Central memory CD4-positive, alpha-beta T cell (primary cell): ENCODE data around the gene EIF3A.
A peak's percentile ranks its signal among the peaks of the same experiment; 100 is the strongest.
"Not testable (repeated sequence)": the region's sequence is repeated elsewhere in the genome, so short reads cannot be mapped to it uniquely, and the experiment has no call there.

ENCODE experiments used
- DNase-seq: peaks from one replicate; pipeline ENCODE4 v3.0.0; 2022
- total RNA-seq, 3 experiments: gene quantifications; one replicate each; lab custom pipeline; 2026; lab: John Stamatoyannopoulos, UW

Gene EIF3A
- 468 to 759 (median 572) reads per million in 3 experiments for total RNA-seq

GRCh38 chr10:119080521-119081259 lies at the start of gene EIF3A:
Gene EIF3A, minus strand, starts transcription at chr10:119080817. Its CDS starts 141 bp downstream, at chr10:119080676.
- DNase-seq: peak; percentile 90

- no peak for DNase-seq
These were observed 49.1 kb upstream of the EIF3A start for GRCh38 chr10:119129721-119130120.

DNA sequence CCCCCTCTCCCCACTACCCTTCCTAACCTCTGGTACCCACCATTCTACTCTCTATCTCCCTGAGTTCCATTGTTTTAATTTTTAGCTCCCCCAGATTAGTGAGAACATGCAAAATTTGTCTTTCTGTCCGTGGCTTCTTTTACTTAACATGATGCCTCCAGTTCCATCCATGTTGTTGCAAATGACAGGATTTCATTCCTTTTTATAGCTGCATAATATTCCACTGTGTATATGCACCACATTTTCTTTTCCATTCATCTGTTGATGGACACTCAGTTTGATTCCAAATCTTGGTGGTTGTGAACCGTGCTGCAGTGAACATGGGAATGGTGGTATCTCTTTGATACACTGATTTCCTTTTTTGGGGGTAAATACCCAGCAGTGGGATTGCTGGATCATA lies 45.3 kb upstream of the EIF3A start:
- no peak for DNase-seq

DNA sequence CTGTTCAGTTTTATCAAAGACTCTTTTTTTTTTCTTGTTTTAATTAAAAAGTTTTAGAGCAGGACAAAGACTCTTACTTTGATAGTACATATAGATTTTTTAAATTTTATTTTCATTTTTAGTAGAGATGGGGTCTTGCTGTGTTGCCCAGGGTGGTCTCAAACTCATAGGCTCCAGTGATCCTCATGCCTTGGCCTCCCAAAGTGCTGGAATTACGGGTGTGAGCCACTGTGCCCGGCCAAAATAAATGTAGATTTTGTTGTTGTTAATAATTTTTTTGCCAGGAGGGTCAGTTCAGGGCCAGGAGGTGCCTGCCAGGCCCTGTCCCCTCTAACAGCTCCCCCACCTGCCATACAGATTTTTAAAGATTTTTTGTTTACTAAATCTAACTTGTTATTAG lies 40.3 kb upstream of the EIF3A start:
- no peak for DNase-seq

DNA sequence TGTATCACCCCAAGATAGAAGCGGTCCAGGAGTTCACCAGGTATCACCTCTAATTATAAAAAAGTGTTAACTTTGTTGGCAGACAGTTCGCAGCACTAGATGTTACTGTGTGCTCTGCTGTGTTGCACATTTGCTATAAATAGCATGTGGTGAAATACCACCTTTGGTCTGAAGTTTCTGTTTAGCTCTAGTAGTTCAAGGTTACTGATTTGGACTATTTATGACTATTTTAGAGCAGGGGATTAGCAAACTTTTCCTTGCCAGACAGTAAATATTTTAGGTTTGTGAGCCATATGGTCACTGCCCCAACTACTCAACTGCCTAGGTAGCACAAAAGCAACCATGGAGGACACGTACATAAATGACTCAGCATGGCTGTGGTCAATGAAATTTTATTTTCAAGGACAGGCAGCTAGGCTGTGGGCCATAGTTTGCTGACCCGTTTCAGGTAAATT lies 39.8 kb upstream of the EIF3A start:
- no peak for DNase-seq

DNA sequence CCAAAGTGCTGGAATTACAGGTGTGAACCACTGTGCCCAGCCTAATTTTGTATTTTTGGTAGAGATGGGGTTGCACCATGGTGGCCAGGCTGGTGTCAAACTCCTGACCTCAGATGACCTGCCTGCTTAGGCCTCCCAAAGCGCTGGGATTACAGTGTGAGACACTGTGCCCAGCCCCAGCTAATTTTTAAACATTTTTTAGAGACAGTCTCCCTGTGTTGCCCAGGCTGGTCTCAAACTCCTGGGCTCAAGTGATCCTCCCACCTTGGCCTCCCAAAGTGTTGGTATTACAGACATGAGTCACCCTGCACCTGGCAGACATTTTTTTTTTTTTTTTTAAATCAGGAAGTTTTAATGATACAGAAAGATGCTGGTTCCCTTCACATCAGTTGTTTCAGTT lies 38.8 kb upstream of the EIF3A start:
- DNase-seq: no peak

DNA sequence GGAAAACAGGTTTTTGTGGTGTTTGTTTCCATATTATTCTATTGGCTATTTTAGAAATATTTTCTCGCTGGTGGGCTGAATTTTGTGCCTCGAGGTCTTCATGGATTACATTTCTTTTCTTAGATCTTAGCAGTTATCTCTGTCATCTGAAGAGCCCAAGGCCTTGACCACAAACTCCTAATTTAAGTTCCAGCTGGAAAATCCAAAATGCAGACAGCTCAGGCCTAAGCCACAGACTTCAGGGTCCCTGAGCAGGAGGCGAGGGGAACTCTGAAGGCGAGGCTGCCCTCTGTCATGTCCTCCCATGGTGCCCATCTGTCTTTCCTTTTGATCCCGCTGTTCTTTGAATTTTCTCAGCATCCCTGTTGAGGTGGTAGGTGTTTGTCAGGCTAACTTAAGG lies 37.6 kb upstream of the EIF3A start:
- DNase-seq: no peak

GRCh38 chr10:119116326-119116951 lies 35.8 kb upstream of the EIF3A start:
- DNase-seq: no peak

DNA sequence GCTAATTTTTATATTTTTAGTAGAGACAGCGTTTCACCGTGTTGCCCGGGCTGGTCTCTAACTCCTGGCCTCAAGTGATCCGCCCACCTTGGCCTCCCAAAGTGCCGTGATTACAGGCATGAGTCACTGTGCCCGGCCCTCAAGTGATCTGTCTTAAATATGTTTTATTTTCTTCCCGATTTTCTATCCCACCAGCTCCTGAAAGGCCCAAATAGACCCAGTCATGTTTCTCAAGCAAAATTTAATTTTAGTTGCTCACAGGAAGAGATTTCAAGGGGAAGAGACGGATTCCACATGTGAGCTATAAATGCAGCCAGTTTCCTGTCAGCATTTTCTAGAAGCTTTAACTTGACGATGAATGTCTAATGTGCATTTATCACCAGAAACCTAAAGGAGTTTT lies 35.3 kb upstream of the EIF3A start:
- no peak for DNase-seq

DNA sequence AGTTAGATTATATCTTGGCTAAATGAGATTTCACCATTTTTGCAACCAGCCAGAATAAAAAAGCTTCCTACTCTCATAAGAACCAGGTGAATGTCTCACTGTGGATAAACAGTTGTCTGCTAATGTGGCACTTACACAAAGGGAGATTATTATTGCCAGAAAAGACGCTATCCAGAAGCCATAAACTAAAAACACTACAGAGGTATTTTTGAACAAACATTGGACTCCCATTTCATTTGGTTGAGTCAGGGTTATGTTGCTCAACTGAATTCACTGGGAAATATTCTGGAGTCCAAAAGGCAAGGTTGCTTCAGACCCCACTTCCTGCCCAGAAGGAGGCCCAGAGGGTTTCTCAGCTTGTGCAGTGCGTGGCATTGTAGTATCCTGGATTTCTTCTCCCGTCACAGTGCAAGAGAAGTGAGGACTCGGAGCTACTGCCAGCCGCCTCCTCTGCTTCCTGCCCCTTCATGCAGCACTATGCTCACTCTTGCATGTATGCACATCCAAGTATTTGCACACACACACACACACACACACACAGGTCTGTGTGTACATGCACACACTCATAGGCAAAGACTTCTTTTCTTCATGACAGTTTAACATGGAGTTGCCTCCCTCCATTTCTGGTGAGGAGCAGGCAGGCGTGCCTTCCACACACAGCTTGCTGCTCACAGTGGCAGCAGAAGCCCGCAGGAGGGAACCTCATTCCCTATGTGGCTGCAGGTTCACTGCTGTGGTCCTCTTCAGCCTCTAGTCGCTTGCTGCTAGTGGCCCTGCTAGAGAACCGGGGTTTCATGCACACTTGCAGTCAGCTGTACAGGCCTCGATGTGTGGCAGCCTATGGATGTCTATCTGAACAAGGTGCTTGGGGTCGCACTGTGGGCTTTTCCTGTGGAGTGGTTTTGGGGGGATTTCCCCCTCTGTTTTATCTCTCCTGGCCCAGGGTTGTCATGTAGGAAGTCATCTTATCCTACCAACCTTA lies 33.4 kb upstream of the EIF3A start:
- DNase-seq: no peak

GRCh38 chr10:119112056-119112455 lies 31.4 kb upstream of the EIF3A start:
- no peak for DNase-seq

DNA sequence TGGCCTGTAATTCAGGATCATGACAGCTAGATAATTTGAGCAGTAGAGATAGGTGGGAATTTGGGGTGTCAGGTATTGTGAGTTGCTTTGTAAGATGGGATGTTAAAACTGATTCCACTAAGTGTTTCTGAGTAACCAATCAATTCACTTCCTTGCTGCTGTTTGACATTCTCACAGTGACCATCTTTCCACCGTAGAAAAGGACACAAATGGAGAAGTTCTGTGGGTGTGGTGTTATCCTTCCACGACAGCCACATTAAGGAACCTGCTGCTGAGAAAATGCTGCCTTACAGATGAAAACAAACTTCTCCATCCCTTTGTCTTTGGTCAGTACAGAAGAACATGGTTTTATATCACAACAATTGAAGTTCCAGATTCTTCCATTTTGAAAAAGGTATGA lies 27.2 kb upstream of the EIF3A start:
- not testable (repeated sequence) for DNase-seq

- DNase-seq: not testable (repeated sequence)
These were observed 26.5 kb upstream of the EIF3A start for GRCh38 chr10:119107106-119107505.

- not testable (repeated sequence) for DNase-seq
These were observed 25.3 kb upstream of the EIF3A start for GRCh38 chr10:119105899-119106298.

DNA sequence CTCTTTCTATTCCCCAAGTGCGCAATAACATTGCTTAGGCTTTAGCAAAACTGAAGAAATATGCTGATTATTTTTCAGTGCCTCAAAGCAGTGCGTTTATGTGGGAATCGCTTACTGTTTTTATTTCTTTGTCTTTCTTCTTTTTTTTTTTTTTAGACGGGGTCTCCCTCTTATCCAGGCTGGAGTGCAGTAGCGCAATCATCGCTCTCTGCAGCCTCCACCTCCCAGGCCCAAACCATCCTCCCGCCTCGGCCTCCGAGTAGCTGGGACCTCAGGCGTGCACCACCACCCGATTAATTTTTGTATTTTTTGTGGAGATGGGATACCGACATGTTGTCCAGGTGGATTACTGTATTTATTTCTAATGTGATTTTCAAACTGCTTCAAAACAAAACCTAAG lies 24.5 kb upstream of the EIF3A start:
- DNase-seq: no peak

GRCh38 chr10:119104654-119105015 lies 24.0 kb upstream of the EIF3A start:
- DNase-seq: no peak

GRCh38 chr10:119103903-119104653 lies 23.5 kb upstream of the EIF3A start, which contains the start of gene DENND10:
Gene DENND10, plus strand, starts transcription at chr10:119104113. Its CDS starts 30 bp downstream, at chr10:119104143.
- DNase-seq: peak; percentile 49

DNA sequence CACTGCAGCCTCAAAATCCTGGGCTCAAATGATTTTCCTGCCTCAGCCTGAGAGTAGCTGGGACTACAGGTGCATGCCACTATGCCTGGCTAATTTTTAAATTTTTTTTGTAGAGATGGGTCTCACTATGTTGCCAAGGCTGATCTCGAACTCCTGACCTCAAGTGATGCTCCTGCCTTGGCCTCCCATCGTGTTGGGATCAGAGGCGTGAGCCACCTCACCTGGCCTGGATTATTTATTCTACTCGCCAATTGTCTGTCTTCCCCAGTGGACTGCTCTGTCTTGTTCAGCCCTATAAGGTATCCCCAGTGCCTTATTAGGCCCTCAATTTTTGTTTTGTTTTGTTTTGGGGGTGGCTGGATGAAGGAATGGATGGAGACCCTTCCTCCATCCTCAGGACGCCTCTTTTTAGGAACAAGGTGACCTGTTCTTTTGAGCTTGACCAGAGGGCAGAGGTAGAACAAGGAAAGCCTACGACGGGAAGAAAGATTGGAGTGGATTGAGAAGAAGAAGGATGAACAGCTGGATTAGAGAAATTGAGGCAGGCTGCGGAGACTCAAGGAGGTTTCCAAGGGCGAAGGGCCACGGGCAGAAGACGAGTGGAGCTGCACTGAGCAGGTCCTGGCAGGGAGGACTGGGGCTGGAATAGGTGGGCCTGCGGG lies 22.8 kb upstream of the EIF3A start:
- no peak for DNase-seq

GRCh38 chr10:119101366-119102098 lies 20.9 kb upstream of the EIF3A start:
- DNase-seq: no peak

DNA sequence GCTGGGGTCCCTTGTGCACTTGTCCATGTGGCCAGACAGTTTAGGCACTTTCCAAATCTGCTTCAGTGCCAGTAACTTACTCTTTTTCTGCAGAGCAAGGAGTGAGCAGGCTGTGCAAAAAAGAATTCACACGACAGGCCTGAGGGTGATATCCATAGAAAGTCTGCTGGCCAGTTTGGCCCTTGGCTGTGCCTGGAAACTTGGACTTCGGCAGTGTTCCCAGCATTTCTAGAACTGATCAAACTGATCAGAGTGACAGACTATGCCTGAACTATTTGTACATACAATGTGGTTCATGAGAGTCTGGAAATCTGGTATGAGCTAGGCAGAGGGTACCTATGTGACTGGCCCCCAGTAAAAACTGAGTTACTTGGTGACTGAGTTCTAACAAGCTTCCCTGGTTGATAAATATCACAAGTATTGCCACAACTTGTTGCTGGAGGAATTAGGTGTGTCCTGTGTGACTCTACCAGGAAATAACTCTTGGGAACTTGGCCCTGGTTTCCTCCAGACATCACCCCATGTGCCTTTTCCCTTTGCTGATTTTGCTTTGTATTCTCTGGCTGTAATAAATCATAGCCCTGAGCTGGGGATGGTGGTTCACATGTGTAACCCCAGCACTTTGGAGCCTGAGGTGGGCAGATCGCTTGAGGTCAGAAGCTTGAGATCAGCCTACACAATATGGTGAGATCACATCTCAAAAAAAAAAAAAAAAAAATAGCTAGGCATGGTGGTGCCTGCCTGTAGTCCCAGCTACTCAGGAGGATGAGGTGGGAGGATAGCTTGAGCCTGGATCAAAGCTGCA lies 20.0 kb upstream of the EIF3A start:
- no peak for DNase-seq
